NCI-H1417 treated with DMSO at 0.1 percent for 48 hours (cell line): ENCODE data around the gene SLC26A3.
A peak's percentile ranks its signal among the peaks of the same experiment; 100 is the strongest.

Source experiments
- DNase-seq: peaks from one replicate; lab custom pipeline; 2025; lab: John Stamatoyannopoulos, UW

The SLC26A3 gene

DNA sequence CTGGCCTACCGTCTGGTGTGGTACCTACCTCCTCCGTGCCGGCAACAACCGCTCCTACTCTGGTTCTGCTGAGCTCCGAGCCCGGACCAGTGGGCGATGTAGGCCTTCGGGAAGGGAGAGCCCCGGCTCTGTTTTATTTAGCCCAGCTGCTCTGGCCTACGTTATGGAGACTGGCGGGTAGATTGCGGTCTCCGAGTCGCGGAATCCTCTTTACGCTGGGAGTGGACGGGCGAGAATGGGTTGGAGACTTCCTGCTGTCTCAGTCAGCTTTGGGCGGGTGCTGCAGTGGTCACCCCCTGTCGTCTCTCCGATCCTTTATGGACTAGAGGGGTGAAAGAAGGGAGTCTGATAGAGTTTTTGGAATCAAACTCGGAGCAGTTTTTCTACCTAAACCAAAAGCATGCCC lies 58.7 kb downstream of the SLC26A3 start:
- no peak for DNase-seq

DNA sequence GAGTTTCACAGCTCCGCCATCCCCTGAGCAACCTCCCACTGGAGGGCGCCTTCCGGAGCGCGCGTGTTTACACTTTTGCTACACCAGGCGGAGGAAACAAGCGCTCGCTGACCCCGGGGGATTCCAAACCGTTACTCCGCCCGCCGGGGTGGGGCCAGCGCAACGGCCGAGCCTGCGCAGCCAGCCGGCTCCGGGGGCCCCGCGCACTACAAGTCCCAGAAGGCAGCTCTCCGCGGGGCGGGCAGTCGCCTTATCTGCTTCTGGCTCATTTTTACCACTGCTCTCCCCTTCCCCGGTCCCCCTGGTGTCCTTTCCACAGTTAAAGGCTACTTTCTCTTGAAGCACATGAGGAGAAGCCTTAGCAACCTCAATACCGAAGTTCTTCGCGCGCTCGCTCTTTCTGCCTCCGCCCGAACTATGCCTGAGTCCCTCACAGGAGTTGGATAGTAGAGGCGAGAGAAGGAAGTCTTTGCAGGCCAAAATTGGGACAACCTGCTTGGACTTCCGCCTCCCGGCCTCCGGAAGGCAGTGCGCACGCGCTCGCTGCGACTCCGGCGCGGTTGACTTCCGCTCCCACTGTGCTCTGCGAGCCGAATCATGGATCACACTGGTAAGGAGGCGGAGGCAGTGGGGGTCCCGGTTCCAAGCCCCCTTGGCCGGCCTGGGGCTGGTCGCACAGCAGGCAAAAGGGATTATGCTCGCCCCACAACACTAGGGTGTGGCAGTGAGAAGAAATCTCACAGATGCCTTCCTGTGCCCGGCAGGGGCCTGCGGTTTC lies 59.3 kb downstream of the SLC26A3 start, which contains the start of gene CBLL1:
Gene CBLL1, plus strand, starts transcription at position 576 of the 778 bp plus-strand sequence. Its CDS starts 22 bp downstream, at position 598.
- peak; percentile 90 for DNase-seq

DNA sequence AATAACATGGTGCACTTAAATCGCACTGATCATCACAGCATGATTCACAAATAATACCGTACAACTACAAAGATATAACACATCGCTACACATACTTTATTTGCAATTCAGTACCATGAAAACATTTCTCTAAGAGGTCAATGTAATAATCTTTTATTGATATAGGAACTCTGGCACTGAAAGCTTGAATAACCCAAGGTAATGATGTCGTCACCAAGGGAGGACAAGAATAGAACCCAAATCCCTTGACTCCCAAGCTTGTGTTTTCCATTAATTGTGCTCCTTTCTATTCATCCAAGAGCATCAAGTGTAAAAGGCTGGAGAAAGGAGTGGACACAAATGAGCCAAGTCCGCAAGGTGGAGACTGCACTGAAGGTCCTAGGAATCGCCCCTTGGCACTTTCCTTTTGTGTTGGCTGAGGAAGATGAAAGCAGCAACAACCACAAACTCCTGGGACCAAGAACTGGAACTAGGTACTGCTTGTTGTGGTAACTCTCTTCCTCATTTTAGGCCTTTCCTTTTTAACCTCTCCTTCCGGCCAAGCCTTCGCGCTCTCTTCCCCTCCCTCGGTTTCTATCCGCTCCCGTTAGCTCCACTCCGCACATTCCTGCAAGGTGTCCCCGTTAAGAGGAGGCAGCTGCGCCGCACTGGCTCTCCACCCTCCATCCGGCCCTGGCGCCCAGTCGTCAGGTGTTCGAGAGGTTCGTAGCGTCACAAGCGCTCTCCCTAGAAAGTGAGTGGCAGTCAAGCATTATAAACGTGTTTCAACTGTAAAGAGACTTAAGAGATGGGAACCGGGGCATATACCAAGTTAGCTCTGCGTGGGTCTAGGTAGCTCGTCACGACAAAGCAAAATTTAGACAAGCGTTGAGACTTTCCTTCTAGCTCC lies 60.1 kb downstream of the SLC26A3 start:
- DNase-seq: no peak

DNA sequence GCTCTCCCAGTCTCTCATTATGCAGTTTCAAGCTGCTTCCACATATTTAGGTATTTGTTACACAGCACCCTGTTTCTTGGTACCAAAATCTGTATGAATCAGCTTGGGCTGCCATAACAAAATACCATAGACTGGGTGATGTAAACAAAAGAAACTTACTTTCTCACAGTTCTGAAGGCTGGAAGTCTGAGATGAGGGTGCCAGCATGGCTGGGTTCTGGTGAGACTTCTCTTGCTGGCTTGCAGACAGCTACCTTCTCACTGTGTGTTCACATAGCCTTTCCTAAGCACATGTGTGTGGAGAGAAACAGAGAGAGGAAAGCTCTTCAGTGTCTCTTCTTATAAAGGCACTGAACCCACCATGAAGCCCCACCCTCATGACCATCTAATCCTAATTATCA lies 74.7 kb downstream of the SLC26A3 start:
- DNase-seq: no peak

DNA sequence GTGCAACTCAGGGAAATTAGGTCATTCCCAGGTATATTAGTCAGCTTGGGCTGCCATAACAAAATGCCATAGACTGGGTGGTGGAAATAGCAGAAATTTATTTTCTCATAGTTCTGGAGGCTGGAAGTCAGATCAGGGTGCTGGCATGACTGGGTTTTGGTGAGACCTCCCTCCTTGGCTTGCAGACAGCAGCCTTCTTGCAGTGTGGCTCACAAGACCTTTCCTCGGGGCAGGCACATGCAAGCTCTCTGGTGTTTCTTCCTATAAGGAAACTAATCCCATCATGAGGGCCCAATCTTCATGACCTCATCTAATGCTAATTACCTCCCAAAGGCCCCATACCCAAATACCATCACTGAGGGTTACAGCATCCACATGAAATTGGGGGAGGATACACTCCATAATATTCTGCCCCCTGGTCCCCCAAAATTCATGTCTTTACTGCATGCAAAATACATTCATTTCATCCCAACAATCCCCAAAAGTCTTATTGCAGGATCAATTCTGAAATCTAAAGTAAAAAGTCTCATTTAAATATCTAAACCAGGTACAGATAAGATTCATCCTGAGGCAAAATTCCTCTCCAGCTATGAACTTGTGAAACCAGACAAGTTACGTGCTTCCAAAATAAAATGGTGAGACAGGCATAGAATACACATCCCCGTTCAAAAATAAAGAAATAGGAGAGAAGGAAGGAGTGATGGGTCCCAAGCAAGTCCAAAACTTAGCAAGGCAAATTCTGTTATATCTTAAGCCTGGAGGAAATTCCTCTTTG lies 76.5 kb downstream of the SLC26A3 start:
- no peak for DNase-seq

DNA sequence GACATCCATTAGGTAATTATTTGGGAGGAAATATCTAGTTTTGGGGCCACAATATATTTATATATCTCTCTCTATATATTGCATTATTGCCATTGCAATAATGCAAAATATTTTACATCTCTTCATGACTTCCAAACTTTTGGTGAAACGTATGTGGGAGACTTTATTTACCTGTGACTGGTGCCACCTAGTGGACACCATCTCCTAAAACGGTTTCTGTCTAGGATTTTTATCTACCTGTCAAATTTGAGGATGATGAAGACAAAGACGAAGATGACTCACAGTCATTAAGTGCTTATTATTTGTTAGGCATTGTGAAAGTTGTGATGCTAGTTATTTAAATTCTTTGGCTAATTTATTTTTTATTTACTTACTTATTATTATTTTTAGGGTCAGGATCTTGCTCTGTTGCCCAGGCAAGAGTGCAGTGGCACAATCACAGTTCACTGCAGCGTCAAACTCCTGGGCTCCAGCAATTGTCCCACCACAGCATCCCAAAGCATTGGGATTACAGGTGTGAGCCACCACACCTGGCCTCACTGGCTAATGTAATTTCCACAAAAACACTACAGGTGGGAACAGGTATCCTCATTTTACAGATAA lies 77.8 kb downstream of the SLC26A3 start:
- peak; percentile 4 for DNase-seq

DNA sequence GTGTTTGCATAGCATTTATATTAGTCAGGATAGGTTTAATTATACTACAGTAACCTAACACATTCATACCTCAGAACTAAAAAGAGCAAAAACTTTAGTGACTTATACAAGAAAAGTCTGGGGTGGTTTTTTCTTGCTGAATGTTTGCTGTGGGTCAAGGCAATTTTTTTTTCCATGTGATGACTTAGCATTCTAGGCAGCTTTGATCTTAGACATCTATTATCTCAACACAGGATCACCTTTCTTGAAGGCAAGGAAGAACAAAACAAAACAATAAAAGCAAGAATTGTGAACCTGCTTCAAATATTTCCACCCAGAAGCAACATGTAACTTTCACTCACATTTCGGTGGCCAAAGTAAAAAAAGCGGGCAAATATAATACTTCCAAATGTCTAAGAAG lies 79.8 kb downstream of the SLC26A3 start:
- no peak for DNase-seq

DNA sequence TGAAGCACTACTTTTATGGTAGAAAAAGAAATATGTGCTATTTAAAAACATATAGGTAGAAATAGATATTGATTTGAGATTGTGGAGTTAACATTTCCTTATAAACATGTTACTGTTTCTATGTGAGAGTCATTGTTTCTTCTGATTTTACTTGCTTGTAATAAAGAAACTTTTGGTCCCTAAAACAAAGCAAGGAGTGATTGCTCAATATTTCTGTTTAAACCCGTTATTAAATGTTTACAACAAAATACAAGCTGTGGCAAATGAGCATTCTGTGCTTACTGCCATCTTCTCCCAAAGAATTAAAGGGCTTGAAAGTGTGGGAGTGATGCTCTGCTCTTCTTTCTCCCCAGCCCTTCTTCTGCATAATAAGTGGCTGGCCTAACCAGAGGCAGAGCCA lies 81.7 kb downstream of the SLC26A3 start:
- DNase-seq: no peak

DNA sequence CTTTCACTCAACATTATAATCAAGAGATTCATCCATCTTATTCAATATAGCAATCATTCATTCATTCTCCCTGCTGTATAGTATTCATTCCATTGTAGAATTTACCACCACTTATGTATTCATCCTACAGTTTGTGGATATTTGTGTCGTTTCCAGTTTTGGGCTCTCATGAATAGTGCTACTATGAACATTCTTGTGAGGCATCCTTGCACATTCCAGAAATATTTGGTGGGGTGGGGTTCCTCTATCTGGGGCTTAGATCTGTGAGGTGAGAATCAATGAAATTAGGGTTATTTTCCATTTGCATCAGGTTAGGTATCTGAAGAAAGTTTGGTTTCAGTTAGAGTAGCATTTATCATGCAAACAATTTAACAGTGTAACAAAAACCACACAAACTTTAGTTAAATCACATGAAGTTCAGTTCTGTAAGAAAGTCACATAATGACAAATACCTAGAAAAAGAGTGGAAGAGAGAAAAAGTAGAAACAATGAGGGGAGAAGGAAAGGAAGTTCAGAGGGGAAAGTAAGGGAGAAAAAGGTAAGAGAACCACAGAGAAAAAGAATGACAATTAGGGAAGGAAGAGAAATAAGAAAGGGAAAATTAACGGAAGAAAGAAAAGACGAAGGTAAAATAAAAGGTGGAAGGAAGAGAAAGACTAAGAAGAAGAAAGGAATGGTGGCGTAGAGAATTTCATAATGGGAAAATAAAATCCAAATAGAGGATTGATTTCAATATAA lies 84.4 kb downstream of the SLC26A3 start:
- no peak for DNase-seq

DNA sequence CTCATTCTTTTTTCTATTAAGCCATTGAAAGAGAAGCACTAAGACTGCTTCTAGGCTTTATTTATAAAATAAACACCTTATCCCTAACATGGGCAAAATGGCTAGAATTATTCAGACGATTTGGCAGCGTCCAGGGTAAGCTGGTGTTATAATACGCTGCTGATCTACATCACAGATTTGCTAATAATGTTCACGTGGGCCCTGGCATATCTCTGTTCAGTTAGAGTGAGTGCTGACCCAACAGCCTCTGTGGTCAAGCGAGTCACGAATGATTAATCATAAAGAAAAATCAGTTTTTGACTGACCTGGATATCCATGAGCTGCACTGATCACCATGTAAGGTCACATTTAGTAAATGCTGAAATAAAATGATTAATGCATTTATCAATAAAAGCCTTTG lies 87.5 kb downstream of the SLC26A3 start:
- DNase-seq: no peak
